AG09309 (cell line): ENCODE results near the gene MACROD1.
"Not testable (repeated sequence)": the region's sequence is repeated elsewhere in the genome, so short reads cannot be mapped to it uniquely, and the experiment has no call there.

Experiments
- DNase-seq: peaks from one replicate; pipeline ENCODE4 v3.0.0-alpha.2; 2010; ENCODE audit warnings: low read depth
- H3K4me3 ChIP-seq: 2 replicates; pipeline ENCODE4 v1.5.1; 2011; ENCODE audit warnings: mild to moderate bottlenecking, low read depth, low read length, moderate library complexity; ENCODE audit not compliant: control insufficient read depth
- TF ChIP-seq, protein P1 (sequence below): IDR thresholded peaks from 2 replicates; pipeline ENCODE4 v1.5.1; 2011; ENCODE audit warnings: mild to moderate bottlenecking, low read depth, low read length, inconsistent platforms; ENCODE audit not compliant: insufficient read depth, control insufficient read depth; ENCODE audit errors: missing control alignments

Gene MACROD1

DNA sequence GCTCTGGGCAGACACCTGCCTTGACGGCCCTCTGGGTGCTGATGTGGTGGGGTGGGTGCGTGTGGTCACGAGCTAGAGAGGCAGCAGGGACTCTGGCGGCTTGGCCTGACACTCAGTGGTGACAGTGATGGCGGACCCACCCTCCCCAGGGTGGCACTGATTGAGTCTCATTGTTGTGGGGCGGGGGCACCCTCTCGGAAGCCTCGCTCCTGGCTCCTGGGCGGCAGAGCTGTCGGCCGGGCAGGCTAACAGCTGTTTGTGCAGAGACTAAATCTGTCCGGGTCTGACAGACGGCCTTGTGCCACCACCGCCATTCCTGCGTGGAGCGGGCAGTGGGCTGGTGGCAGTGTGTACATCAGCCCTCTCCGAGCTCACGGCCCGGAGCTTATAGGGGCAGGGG lies 114.6 kb downstream of the MACROD1 start:
- TF ChIP-seq, protein P1, sequence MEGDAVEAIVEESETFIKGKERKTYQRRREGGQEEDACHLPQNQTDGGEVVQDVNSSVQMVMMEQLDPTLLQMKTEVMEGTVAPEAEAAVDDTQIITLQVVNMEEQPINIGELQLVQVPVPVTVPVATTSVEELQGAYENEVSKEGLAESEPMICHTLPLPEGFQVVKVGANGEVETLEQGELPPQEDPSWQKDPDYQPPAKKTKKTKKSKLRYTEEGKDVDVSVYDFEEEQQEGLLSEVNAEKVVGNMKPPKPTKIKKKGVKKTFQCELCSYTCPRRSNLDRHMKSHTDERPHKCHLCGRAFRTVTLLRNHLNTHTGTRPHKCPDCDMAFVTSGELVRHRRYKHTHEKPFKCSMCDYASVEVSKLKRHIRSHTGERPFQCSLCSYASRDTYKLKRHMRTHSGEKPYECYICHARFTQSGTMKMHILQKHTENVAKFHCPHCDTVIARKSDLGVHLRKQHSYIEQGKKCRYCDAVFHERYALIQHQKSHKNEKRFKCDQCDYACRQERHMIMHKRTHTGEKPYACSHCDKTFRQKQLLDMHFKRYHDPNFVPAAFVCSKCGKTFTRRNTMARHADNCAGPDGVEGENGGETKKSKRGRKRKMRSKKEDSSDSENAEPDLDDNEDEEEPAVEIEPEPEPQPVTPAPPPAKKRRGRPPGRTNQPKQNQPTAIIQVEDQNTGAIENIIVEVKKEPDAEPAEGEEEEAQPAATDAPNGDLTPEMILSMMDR = no peak
- no peak overlapping the region for H3K4me3 ChIP-seq
- DNase-seq = no peak

DNA sequence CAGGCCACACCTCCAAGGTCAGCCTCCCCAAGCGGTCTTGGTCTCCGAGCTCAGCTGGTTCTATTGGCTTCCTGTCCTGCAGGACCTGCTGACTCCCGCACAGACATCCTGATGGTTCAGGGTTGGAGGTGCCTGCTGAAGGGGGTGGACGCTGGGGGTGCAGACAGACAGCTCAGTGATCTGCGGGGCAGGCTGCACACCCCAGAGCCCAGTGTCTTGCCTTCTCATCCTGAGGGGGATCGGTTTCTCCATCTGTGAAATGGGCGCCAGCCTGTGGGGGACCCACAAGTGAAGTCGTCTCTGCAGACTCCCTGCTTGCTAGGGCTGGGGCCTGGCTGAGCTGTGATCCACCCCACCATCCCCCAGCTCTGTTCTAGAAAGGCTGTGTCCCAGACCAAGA lies 116.4 kb downstream of the MACROD1 start:
- H3K4me3 ChIP-seq = no peak overlapping the region
- DNase-seq = no peak
- TF ChIP-seq, protein P1 = no peak

DNA sequence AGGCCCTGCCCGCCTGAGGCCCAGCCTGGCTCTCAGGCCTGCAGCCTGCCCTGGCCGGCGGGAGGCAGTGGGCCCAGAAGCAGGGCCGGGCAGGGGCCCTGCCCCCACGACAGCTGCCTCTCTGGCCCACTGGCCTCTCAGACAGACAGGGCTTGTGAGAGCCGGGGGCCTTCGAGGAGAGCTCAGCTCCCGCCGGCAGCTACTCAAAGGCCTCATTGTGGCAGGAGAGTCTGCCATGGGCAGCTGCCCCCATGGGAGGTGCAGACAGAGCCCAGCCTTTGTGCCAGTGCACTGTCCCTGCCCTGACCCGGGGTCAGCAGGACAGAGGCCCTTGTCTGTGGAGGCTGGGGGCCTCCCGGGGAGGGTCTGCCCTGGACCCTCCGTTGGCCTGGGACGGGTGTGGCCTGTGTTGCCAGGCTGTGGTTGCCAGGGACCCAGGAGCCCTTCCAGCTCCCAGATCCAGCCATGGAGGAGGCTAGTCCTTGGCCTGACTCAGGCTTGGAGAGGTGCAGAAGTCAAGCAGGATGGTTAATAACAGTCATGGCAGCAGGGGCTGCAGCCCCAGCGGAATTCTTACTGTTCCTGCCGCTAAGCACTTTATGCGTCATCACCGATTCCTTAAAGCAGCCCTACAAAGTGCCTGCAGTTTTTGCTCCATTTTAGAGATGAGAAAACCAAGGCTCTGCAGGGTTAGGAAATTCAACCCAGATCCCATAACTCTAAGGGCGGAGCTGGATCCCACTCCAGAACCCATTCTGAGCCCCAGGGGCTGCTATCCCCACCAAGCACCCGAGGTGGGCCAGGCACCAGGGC lies 117.7 kb downstream of the MACROD1 start:
- TF ChIP-seq, protein P1 = no peak
- no peak overlapping the region for H3K4me3 ChIP-seq
- no peak for DNase-seq

DNA sequence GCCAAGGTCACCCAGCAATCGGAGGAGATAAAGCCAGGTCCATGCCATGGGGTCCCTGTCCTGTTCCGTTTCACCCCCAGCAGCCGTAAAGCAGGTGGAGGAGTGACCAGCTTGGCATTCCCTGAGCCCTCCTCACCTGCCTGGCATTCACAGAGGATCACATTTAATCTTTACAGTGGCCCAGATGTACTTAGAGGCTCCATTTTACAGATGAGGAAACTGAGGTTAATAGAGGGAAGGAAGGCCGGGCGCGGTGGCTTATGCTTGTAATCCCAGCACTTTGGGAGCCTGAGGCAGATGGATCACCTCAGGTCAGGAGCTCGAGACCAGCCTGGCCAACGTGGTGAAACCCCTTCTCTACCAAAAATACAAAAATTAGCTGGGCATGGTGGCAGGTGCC lies 118.5 kb downstream of the MACROD1 start:
- DNase-seq, H3K4me3 ChIP-seq: not testable (repeated sequence)

DNA sequence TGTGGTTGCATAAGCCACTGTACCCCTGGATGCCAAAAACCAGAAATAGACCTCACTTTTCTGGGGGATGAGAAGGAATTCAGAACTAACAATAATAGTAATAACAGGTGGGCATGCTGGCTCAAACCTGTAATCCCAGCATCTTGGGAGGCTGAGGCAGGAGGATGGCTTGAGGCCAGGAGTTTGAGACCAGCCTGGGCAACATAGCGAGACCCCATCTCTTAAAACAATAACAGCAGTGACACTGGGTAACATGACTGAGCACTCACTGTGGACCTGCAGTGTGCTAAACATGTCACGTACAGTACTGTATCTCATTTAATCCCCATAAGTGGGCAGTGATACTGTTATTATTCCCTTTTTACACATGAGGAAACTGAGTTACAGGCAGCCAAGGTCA lies 120.2 kb downstream of the MACROD1 start:
- DNase-seq = no peak
- TF ChIP-seq, protein P1 = no peak
- no peak overlapping the region for H3K4me3 ChIP-seq

DNA sequence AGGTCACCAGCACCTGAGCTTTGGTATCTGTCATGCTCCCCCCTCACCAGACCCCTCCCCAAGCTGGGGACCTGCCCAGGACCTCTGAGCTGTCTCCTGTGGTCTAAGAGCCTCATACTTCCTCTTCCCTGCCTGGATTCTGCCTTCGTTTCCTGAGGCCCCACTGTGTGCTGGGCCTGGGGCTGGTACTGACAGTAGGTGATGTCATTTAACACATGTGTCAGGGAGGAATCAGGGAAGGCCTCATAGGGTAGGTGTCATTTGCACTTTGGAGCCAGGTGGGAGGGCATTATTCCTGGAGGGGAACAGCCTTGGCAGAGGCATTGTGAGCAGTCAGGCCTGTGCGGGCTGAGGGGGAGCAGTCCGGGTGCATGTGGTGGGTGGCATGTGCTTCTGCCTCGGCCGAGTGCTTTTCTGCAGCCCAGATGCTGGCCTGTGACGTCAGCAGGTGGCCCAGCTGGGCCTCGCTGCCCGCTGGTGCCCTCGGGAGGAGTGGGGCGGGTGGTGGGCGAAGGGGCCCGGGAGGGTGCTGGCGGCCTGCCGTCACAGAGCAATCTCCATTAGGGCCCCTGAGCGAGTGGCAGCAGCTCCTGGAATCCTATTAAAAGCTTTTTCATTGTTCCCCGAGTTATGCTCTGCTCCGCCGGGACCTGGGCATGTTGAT lies 121.1 kb downstream of the MACROD1 start:
- no peak overlapping the region for H3K4me3 ChIP-seq
- DNase-seq = no peak
- TF ChIP-seq, protein P1 = no peak

DNA sequence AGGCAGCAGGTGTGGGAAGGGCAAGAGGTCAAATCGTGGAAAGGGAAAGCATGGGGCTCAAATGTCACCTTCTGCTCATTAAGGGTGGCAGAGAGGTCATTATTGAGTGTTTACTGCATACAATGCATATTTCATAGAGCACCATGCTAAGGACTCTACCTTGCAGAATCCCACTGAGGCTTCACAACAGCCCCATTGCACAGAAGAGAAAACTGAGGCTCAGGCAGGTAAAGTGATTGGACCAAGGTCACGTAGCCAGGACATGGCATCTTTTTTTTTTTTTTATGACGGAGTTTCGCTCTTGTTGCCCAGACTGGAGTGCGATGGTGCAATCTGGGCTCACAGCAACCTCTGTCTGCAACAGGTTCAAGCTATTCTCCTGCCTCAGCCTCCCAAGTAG lies 122.4 kb downstream of the MACROD1 start:
- no peak for DNase-seq
- TF ChIP-seq, protein P1 = no peak
- no peak overlapping the region for H3K4me3 ChIP-seq
